HG02759 (cell line): ENCODE data around the gene MOGAT3.

Experiments
- ATAC-seq: cut with Tn5 transposase; IDR thresholded peaks from one replicate; pipeline ENCODE4 v1.9.1; 2021; ENCODE audit warnings: mild to moderate bottlenecking, moderate library complexity; ENCODE audit not compliant: unreplicated experiment

Gene MOGAT3, protein sequence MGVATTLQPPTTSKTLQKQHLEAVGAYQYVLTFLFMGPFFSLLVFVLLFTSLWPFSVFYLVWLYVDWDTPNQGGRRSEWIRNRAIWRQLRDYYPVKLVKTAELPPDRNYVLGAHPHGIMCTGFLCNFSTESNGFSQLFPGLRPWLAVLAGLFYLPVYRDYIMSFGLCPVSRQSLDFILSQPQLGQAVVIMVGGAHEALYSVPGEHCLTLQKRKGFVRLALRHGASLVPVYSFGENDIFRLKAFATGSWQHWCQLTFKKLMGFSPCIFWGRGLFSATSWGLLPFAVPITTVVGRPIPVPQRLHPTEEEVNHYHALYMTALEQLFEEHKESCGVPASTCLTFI

DNA sequence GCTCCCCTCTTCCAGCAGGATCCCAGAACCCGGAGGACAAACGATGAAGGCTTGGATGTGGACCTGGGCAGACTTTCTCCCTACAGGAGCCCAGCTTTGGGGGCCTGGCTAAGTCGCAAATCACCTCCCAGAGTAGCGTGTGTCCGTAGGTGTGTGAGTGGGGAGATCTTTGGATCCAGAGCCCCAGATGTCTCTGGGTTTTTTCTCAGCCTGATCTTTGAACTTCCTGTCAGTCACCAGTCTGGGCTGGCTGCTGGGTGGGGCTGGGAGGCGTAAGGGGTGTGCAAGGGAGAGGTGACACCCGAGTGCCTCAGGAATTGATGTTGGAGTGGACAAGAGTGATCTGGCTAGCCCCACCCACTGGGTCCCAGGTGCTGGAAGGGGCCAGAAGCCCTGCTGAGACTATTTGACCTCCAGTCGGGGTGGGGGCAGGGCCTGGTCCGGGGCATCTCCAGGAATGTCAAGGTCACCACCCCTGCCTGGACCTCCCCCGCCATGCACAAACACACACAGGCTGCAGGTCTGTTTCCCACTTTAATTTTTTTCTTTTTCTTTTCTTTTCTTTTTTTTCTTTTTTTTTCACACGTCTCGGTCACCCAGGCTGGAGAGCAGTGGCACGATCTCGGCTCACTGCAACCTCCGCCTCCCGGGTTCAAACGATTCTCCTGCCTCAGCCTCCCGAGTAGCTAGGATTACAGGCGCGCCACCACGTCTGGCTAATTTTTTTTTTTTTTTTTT lies at the start of gene MOGAT3:
Gene MOGAT3, minus strand, starts transcription at position 175 of the 738 bp plus-strand sequence. CDS start 182 bp downstream, outside the sequence.
- no peak for ATAC-seq

DNA sequence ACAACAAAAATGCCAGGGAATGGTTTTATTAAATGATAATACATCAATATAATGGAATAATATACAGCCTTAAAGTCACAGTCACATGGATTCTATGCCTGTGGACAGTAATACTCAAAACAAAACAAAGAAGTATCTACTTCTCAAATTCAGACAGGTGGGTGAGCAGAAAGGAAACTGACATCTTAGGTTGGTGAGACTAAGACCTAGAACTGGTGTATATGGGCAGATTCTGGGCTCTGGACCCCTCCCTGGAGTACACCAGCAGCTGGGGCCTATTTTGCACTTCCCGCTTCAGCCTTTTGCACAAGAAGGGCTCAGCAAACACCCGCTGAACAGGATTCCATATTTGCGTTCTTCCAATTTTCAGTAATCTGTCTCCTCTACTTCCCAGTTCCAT lies 49.5 kb upstream of the MOGAT3 start:
- no peak for ATAC-seq

GRCh38 chr7:101248276-101248675 lies 47.4 kb upstream of the MOGAT3 start:
- no peak for ATAC-seq

- peak; percentile 1 for ATAC-seq
Observed at GRCh38 chr7:101245147-101245668, 44.4 kb upstream of the MOGAT3 start.

DNA sequence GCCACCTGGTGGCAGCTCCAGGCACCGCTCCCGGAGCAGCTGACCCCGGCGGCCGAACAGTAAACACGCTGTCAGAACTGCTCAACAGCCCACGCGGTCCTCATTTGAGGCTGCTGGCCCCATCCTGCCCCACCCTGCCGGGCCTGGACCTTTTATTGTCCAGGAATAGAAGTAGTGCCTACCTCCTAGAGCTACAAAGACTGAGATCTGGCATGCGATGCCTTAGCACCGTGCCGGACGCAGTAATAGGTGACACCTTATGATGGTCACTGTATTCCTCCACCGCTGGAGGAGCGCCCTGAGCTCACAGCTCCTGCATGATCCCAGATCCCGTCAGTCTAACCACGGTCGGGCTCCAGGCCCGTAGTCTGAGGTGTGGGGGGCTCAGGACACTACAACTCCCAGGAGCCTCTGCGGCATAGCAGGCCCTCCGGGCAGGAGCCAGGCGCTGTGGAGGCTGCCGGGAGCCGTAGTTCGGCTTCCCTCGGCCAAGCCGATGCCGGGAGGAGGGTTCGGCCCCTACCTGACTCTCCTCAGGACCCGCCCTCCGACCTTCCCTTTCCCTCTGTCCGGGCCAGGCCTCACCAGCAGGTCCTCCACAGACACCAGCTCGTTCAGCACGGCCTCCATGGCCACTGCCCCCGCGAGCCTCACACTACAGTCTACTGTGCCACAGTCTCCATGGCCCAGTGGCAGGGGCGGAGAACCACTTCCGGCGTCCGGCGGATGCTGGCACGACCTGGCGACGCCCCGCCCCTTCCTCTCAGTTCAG lies 43.7 kb upstream of the MOGAT3 start, which contains the start of gene FIS1:
Gene FIS1, minus strand, starts transcription at position 707 of the 772 bp plus-strand sequence. Its CDS starts 77 bp downstream, at position 630.
- peak; percentile 94 for ATAC-seq

DNA sequence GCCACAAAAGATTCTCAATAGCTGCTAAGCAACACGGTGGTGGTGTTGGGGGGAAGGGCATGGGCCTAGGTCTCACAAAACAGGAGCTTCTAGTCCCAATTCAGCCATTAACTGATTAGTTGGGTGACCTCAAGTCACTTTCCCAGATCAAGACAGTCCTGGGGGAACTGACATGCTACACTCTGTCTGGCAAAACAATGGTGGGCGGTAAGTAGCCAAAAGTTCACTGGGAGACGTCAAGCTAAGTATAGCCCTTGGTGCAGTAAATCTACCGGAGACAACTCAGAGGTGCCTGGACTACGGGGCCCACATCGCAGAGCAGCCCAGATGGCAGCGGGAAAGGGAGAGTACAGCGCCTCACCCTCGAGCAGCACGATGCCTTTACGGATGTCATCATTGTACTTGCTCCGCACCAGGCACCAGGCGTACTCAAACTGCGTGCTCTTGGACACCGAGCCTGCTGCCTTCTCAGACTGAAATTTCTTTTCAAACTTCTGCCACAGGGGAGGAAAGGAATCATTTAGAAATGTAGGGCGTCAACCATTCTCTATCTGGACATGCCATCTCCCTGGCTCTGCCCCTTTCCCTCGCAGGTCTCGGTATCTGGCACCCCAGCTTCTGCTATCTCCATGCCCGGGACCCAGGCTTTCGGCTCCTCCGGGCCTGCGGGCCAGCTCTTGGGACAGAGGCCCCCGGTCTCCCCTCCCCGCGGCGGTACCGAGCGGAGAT lies 43.0 kb upstream of the MOGAT3 start:
- ATAC-seq: no peak

DNA sequence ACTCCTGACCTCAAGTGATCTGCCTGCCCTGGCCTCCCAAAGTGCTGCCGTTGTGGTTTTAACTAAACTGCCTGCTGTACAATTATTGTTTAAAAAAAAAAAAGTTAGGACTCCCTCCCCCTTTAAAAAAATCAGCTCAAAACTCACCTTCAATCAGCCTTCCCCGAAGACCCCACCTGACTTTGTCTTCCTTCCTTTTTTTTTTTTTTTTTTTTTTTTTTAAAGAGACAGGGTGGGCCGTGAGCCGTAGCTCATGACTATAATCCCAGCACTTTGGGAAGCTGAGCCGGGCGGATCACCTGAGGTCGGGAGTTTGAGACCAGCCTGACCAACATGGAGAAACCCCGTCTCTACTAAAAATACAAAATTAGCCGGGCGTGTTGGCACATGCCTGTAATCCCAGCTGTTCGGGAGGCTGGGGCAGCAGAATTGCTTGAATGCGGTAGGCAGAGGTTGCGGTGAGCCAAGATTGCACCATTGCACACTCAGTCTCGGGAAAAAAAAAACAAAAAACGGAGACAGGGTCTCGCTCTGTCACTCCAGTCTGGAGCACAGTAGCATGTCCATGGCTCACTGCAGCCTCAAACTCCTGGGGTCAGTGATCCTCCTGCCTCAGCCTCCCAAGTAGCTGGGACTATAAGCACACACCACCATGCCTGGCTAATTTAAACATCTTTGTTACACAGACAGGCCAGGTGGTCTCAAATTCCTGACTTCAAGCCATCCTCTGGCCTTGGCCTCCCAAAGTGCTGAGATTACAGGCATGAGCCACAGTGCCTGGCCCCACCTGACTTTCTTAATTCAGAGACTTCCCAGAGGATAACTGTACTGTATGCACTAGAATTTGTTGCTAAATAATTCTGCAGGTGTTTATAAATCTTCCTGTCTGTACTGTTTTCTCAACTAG lies 40.9 kb upstream of the MOGAT3 start:
- no peak for ATAC-seq

DNA sequence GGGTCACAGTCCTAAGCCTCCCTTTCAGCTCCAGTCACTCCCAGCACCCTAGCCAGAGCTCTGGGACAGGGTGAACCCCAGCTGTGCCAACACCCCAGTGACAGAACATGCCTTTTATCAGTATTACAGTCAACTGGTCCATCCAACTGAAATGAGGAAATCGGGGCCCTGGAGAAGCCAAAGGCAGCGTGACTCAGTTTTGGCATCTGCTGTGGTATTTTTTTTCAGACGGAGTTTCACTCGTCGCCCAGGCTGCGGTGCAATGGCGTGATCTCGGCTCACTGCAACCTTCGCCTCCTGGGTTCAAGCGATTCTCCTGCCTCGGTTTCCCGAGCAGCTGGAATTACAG lies 40.2 kb upstream of the MOGAT3 start:
- ATAC-seq: no peak

DNA sequence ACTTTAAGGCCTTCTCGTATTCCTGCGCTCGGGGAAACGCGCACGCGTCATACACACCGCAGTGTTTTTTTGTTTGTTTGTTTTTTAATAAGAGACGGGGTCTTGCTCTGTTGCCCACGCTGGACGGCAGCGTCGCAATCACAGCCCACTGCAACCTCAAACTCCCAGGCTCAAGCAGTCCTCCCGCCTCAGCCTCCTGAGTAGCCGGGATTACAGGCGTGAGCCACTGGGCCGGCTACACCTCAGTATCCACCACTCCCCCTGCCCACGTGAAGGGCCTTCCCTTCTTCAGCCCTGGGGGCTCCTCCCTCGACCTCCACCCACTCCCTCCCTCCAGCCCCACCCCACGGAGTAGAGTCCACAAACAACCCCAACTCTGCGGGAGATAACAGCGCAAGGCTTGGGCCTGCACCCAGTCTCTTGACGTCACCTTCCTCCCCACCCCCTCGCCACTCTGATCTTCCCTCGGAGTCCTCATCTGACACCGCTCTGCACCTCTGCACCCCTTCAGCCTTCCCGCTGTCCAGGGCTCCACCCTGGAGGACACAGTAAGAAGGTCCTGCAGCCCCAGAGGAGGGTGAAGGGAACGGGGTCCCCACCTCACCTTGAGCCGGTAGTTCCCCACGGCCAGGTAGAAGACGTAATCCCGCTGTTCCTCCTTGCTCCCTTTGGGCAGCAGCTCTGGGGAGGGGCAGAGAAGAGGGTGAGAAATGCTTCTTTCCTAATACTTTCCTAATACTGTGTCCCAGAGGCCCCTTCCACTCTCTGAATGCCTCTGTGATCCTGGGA lies 39.6 kb upstream of the MOGAT3 start:
- ATAC-seq: no peak

DNA sequence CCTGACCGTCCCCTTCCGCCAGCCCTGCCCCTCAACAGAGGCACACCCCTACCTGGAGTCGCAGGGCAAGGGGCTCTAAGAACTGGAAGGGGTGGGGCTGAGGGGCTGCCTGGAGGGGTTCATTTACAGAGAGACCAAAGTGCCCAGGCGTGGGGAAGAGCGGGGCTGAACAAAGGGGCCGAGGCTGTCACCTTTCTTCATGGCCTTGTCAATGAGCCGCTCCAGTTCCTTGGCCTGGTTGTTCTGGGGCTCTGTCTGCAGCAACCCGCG lies 39.0 kb upstream of the MOGAT3 start:
- ATAC-seq: no peak

DNA sequence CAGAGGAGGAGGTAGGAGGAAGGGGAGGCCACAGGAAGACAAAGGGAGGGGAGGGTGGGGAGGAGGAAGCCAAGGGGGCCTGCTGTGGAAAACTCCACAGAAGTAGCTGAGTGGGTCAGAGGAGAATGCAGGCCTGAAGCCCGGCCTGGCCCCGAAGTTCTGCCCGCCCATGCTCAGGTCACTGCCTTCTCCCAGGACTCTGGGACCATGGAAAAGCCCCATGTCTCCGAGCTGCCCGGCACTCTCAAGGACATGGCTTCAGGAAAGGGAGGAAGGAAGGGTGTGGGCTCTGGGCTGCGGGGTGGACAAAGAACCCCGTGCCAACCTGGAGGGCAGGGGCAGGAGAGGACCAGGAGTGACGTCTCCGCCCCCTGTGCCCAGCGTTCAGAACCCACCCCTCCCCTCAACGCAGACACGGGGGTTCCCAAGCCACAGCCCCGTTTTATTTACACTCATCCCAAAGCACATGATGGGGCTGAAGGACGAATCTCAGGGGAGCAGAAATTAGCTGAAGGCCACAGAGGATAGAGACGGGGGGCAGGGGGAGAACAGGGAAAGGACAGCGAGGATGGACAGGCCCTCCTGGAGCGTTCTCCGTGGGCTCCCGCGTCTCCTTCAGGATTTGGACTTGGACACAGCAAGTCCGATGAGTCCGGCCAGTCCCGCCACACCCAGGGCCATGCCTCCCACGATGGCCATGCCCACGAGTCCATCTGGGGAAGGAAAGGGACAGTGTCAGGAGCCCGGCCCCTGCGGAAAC lies 38.5 kb upstream of the MOGAT3 start:
- ATAC-seq: no peak

- no peak for ATAC-seq
Observed at GRCh38 chr7:101238226-101239182, 37.7 kb upstream of the MOGAT3 start.

DNA sequence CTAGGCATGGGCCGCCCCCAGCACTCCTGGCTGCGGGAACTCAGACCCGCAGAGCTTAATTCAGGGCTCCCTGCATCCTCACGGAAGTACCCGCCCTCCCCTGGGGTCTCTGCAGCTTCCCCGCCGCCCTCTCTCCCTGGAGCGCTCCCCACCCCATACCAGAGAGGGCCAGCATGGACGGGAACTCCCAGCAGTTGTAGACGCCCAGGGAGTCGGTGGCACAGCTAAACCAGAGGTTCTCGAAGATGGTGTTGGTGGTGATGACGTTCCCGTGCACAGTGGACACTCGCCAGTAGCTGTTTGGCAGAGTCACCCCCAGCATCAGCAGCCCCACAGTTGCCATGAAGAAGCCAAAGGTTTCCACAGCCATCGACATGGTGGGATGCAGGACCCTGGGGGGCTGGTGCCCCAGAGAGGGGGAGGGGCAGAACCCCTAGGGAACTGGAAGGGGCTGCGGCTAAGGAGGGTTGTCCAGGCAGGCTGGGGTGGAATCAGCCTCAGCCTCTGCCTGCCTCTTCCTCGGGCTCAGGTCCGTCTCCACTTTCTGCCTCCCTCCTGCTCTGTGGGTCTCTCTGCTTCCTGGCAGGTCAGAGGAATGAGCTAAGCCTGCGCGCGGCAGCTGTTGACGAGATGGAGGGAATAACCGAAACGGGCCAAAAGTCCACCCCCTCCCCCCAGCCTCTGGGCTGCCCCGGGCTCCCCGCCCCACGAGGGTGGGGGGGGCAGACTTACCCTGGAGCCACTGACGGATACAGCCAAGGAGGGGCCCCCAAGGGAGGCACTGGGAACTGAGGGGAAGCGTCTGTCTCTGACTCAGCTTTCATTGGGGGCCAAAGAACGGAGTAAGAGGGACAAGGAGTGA lies 36.6 kb upstream of the MOGAT3 start, which contains the start of gene CLDN15:
Gene CLDN15, minus strand, starts transcription at position 597 of the 862 bp plus-strand sequence. Its CDS starts 221 bp downstream, at position 376.
- no peak for ATAC-seq

DNA sequence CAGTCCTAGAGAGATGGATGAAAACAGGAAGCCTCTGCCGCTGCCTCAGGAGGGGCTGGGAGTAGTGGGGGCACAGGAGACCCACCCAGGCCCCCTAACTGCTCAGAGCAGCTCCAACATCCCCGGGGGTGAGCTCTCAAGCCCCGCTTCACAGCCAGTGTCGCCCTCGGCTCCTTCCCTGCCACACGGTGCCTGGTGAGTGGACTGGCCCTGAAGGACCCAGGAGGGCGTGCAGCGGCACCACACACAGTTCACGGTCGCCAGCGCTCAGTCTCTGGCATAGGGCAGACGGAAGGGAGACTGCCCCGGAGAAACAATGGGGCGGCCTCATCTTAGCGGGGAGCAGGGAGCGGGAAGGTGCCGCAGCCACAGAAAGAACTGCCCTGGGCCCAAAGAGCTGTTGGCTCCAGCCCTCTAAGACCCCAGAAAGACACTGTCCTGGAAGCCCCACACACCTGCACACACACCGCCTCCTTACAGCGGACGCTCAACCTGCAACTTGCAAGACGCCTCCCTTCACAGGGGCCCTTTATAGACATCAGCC lies 35.5 kb upstream of the MOGAT3 start:
- no peak for ATAC-seq

- no peak for ATAC-seq
Observed at GRCh38 chr7:101235522-101235921, 34.7 kb upstream of the MOGAT3 start.

DNA sequence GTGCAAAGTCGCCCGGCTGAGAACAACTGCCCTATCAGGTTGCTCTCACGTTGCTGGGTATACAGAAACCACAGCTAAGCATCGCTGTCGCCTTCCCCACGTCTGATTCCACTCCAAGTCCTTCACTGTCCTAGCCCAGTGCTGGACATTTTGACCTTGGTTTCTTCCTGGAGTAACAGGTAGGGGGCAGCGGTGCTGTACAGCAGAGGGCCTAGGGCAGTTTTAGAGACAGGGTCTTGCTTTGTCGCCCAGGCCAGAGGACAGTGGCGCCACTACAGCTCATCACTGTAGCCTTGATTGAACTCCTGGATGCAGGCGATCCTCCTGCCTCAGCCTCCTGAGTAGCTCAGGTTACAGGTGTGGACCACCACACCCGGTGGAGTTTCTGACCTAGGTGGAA lies 34.2 kb upstream of the MOGAT3 start:
- ATAC-seq: no peak
